Activated naive CD8-positive, alpha-beta T cell (primary cell): Measurements from ENCODE around the gene CYRIA.

ENCODE experiments used
- H3K27ac Mint-ChIP-seq: one replicate; pipeline ENCODE4 v1.8.0; 2021; ENCODE audit warnings: mixed read lengths
- H3K27me3 Mint-ChIP-seq: one replicate; pipeline ENCODE4 v1.8.0; 2021; ENCODE audit warnings: mixed read lengths
- H3K36me3 Mint-ChIP-seq: one replicate; pipeline ENCODE4 v1.8.0; 2021; ENCODE audit warnings: mixed read lengths
- H3K4me1 Mint-ChIP-seq: one replicate; pipeline ENCODE4 v1.8.0; 2021; ENCODE audit warnings: low read depth, mixed read lengths
- H3K4me3 Mint-ChIP-seq: one replicate; pipeline ENCODE4 v1.8.0; 2021; ENCODE audit warnings: mild to moderate bottlenecking, mixed read lengths
- H3K9me3 Mint-ChIP-seq: one replicate; pipeline ENCODE4 v1.8.0; 2021; ENCODE audit warnings: low read depth, mixed read lengths

The CYRIA gene

GRCh38 chr2:16649353-16650286 is 16.0 kb downstream of the CYRIA start:
- H3K4me3 Mint-ChIP-seq, result no peak overlapping the region

DNA sequence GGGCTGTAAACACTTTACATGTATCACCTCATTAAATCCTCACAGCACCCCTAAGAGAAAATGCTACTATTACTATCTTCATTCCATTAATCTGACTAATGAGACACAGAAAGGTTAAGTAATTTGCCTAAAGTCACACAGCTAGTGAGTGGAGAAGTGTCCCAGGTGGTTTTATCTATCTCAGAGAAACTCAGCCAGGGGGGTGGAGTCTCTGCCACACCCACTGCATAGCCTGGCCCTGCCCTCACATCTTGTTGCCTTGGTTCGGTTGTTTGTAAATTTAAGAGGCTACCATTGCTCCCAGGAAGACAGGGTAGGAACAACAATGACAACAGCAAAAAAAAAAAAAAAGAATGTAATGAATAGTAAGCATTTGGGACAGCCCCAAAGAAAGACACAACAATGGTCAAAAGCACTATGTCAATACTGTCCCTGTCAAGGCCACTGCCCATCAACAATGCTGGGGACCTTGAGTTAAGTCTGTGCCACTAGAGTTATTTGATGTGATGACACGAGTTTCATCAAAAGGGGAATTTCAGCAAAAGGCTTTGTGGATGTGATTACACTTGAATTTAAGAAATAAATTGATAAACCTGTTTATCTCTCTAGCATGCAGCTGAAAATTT is 17.5 kb downstream of the CYRIA start:
- Mint-ChIP-seq H3K9me3 (no peaks in the 10 kb centered on the region), H3K4me3 (no peak overlapping the region), H3K27ac (no peak overlapping the region), H3K36me3 (no peaks in the 10 kb centered on the region), H3K4me1 (peaks cover 2% of the 10 kb centered on the region), H3K27me3 (no peaks in the 10 kb centered on the region)

More at GRCh38 chr2:16649353-16650286, 16.0 kb downstream of the CYRIA start:
- Mint-ChIP-seq H3K36me3 (no peaks in the 10 kb centered on the region), H3K27me3 (peaks cover 2% of the 10 kb centered on the region), H3K9me3 (no peaks in the 10 kb centered on the region), H3K4me1 (peaks cover 2% of the 10 kb centered on the region), H3K27ac (no peak overlapping the region)

DNA sequence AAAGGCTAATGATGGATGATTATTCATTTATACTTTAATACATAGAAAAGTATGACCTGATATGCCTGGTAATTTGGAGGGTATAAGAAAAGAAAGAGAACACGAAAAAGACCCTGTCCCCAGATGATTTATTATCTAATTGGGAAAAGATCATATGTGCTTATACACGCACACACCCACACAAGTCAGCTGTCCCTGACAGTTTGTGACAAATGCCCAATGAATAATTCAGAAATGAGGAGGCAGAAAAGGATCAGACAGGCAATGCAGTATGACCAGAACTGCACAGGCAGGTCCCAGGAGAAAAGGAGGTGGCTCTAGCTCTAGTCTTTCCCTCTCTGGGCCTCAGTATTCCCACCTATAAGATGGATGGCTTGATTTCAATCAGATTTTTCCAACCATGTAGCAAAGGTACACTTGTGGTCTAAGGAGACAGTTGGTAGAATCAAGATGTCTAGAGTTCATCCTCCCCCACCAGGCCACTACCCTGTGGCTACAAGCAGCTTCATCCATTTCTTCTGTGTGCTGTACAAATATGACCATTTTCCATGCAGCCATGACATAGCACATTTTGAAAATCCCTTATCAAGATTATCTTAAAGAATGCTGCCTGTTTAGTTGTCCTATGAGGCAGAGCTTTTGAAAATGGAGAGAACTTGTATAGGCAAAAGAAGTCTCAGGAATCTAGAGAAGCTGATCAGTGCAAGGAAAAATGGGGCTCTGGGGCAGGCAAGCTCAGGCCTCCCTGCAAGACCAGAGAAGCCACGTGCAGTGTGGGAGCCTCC is 19.7 kb downstream of the CYRIA start:
- H3K27ac Mint-ChIP-seq, result no peak overlapping the region
- H3K4me1 Mint-ChIP-seq, result peaks cover 2% of the 10 kb centered on the region
- H3K36me3 Mint-ChIP-seq, result no peaks in the 10 kb centered on the region
- H3K4me3 Mint-ChIP-seq, result no peak overlapping the region
- no peaks in the 10 kb centered on the region for H3K9me3 Mint-ChIP-seq
- H3K27me3 Mint-ChIP-seq, result peaks cover 3% of the 10 kb centered on the region

- no peaks in the 10 kb centered on the region for H3K9me3 Mint-ChIP-seq
- no peak overlapping the region for H3K4me3 Mint-ChIP-seq
- no peaks in the 10 kb centered on the region for H3K4me1 Mint-ChIP-seq
- H3K27me3 Mint-ChIP-seq, result peaks cover 3% of the 10 kb centered on the region
- H3K27ac Mint-ChIP-seq, result no peak overlapping the region
- no peaks in the 10 kb centered on the region for H3K36me3 Mint-ChIP-seq
These were observed 20.5 kb downstream of the CYRIA start for GRCh38 chr2:16645088-16645487.

GRCh38 chr2:16644221-16644925 is 21.3 kb downstream of the CYRIA start:
- H3K36me3 Mint-ChIP-seq, result no peaks in the 10 kb centered on the region
- H3K27ac Mint-ChIP-seq, result no peak overlapping the region
- H3K9me3 Mint-ChIP-seq, result no peaks in the 10 kb centered on the region
- H3K4me3 Mint-ChIP-seq, result no peak overlapping the region
- peaks cover 2% of the 10 kb centered on the region for H3K4me1 Mint-ChIP-seq
- H3K27me3 Mint-ChIP-seq, result peaks cover 3% of the 10 kb centered on the region

DNA sequence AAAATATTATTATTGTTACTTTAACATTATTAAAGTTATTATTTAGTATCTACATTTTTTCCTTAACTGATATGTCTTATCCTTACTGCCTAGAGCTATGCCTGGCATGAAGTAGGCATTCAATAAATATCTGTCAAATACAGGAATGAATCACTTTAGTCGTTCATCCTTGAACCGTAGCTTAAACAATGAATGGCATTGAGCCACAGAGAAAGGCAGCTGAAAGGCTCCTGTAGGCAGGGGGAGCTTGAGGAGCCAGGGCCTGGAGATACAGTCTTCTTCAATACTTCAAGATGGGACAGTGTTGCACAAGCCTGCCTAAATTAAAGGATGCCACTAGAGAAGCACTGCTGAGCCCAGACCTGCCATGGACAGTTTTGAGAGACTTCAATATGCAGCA is 22.5 kb downstream of the CYRIA start:
- peaks cover 13% of the 10 kb centered on the region for H3K4me1 Mint-ChIP-seq
- H3K27ac Mint-ChIP-seq, result no peak overlapping the region
- H3K36me3 Mint-ChIP-seq, result no peaks in the 10 kb centered on the region
- H3K27me3 Mint-ChIP-seq, result peaks cover 3% of the 10 kb centered on the region
- no peak overlapping the region for H3K4me3 Mint-ChIP-seq
- H3K9me3 Mint-ChIP-seq, result no peaks in the 10 kb centered on the region

GRCh38 chr2:16642088-16642487 is 23.5 kb downstream of the CYRIA start:
- H3K27ac Mint-ChIP-seq, result no peak overlapping the region
- no peaks in the 10 kb centered on the region for H3K9me3 Mint-ChIP-seq
- H3K4me1 Mint-ChIP-seq, result peaks cover 13% of the 10 kb centered on the region
- H3K27me3 Mint-ChIP-seq, result peaks cover 3% of the 10 kb centered on the region
- no peak overlapping the region for H3K4me3 Mint-ChIP-seq
- no peaks in the 10 kb centered on the region for H3K36me3 Mint-ChIP-seq

DNA sequence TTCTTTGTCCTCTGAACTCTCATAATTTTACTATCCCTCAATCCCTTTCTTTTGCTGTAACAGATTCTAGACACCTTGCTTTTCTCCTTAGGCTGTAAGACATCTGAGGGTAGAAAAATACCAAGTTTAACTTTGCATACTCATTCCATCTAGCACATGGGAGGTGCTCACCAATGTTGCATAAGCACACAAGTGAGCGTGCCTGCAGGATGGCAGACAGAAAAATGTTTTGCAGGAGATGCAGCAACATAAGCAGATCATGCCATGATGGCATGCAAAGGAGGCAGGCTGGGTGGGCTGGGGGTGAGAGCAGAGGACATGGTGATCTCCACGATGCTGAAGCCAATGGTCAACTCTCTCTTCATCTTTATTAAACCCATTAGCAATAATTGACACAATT is 24.1 kb downstream of the CYRIA start:
- Mint-ChIP-seq H3K9me3 (no peaks in the 10 kb centered on the region), H3K27ac (no peak overlapping the region), H3K4me3 (no peak overlapping the region), H3K36me3 (no peaks in the 10 kb centered on the region), H3K27me3 (peaks cover 3% of the 10 kb centered on the region), H3K4me1 (peaks cover 13% of the 10 kb centered on the region)

DNA sequence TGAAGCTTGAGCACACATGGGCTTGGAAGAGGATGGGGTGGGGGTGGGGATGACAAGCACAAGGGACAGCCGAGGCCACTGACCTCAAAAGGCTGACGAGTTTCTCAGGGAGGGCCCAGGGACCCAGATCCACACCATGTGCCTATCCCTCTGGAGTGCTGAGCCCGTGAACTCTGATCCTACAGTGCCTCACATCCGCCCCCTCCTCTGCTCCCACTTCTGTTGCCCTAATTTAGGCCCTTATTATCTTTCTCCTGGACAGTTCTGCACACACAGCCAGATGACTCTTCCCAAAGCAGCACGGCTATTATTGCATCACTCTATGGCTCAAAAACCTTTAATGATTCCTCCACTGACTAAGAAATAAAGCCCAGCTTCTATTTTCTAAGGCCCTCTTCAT is 24.8 kb downstream of the CYRIA start:
- H3K27ac Mint-ChIP-seq, result no peak overlapping the region
- no peak overlapping the region for H3K4me3 Mint-ChIP-seq
- peaks cover 13% of the 10 kb centered on the region for H3K4me1 Mint-ChIP-seq
- no peaks in the 10 kb centered on the region for H3K36me3 Mint-ChIP-seq
- peaks cover 3% of the 10 kb centered on the region for H3K27me3 Mint-ChIP-seq
- no peaks in the 10 kb centered on the region for H3K9me3 Mint-ChIP-seq

DNA sequence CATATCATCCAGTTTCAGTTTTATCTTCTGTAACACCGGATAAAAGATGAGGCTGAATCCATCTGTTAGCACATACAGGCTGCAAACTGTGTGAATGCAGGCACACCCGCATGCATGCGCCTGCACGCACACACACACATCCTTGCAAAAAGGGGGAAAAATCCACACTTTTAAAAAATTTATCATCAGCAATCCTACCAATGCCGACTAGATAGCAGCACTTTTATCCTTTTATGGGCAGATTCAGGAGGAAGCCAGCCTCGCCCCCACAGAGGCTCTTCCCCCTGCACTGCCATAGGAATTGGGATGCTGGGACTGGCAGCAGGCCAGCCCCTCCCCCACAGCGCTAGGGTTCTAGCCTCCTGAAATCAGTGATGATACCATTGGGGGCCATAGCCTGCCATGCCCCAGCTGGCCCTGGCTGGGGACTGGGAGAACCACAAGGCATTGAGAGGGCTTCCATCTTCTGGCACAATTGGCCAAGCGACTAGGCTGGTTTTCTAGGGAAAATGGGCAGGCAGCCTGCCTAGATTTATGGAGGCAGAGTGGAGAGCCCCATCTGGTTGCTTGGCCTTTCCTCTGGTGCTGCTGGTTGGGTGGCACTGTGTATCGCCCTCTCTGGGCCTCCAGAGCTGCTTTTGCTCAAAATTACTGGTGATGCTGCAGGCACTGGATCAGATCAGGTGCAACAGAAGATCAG is 25.5 kb downstream of the CYRIA start:
- Mint-ChIP-seq H3K36me3 (no peaks in the 10 kb centered on the region), H3K27me3 (peaks cover 7% of the 10 kb centered on the region), H3K4me3 (no peak overlapping the region), H3K27ac (no peak overlapping the region), H3K4me1 (peaks cover 13% of the 10 kb centered on the region), H3K9me3 (no peaks in the 10 kb centered on the region)

- Mint-ChIP-seq H3K36me3 (no peaks in the 10 kb centered on the region), H3K9me3 (no peaks in the 10 kb centered on the region), H3K4me1 (peaks cover 13% of the 10 kb centered on the region), H3K27ac (no peak overlapping the region), H3K27me3 (peaks cover 12% of the 10 kb centered on the region), H3K4me3 (no peak overlapping the region)
These were observed 26.2 kb downstream of the CYRIA start for GRCh38 chr2:16639431-16639830.

- Mint-ChIP-seq H3K4me1 (peaks cover 13% of the 10 kb centered on the region), H3K4me3 (no peak overlapping the region), H3K36me3 (no peaks in the 10 kb centered on the region)
These were observed 26.7 kb downstream of the CYRIA start for GRCh38 chr2:16638946-16639345.

DNA sequence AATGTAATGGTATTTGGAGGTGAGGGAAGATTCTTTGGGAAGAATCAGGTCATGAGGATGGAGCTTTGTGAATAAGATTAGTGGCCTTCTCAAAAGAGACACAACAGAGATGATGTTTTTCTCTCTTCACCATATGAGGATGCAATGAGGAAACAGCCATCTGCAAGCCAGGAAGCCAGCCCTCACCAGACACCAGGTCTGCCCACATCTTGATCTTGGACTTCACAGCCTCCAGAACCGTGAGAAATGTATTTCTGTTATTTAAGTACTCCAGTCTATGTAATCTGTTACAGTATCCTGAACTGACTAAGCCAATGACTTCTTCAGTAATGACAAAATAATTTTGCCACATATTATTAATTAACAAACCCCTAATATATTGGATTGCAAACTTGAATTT is 28.3 kb downstream of the CYRIA start:
- H3K4me1 Mint-ChIP-seq, result peaks cover 13% of the 10 kb centered on the region
- H3K36me3 Mint-ChIP-seq, result no peaks in the 10 kb centered on the region
- H3K4me3 Mint-ChIP-seq, result no peak overlapping the region
- H3K9me3 Mint-ChIP-seq, result no peaks in the 10 kb centered on the region
- no peak overlapping the region for H3K27ac Mint-ChIP-seq
- peaks cover 19% of the 10 kb centered on the region for H3K27me3 Mint-ChIP-seq

More at GRCh38 chr2:16638946-16639345, 26.7 kb downstream of the CYRIA start:
- Mint-ChIP-seq H3K9me3 (no peaks in the 10 kb centered on the region), H3K27ac (no peak overlapping the region), H3K27me3 (peaks cover 15% of the 10 kb centered on the region)
